NCI-H2196 (cell line): ENCODE measurements around the gene PRKCA.

Experiments used
- DNase-seq: peaks from one replicate; lab custom pipeline; 2025; ENCODE audit not compliant: unreplicated experiment; lab: John Stamatoyannopoulos, UW

The PRKCA gene

GRCh38 chr17:66783656-66784381, 481.4 kb downstream of the PRKCA start:
- DNase-seq = no peak

GRCh38 chr17:66784621-66785364, 482.4 kb downstream of the PRKCA start:
- DNase-seq = peak; percentile 30

- no peak for DNase-seq
Observed at GRCh38 chr17:66786107-66786506, 483.7 kb downstream of the PRKCA start.

- no peak for DNase-seq
Observed at GRCh38 chr17:66787914-66788313, 485.5 kb downstream of the PRKCA start.

GRCh38 chr17:66789093-66789492, 486.7 kb downstream of the PRKCA start:
- DNase-seq = no peak

- no peak for DNase-seq
Observed at GRCh38 chr17:66789961-66790437, 487.6 kb downstream of the PRKCA start.

GRCh38 chr17:66790501-66791061, 488.2 kb downstream of the PRKCA start:
- DNase-seq = no peak

- no peak for DNase-seq
Observed at GRCh38 chr17:66791347-66791746, 488.9 kb downstream of the PRKCA start.

- no peak for DNase-seq
Observed at GRCh38 chr17:66793814-66794213, 491.4 kb downstream of the PRKCA start.

GRCh38 chr17:66795486-66795885, 493.1 kb downstream of the PRKCA start:
- no peak for DNase-seq

- no peak for DNase-seq
Observed at GRCh38 chr17:66799849-66800537, 497.6 kb downstream of the PRKCA start.

GRCh38 chr17:66803474-66803951, 501.1 kb downstream of the PRKCA start:
- no peak for DNase-seq

GRCh38 chr17:66805567-66805966, 503.2 kb downstream of the PRKCA start:
- DNase-seq = no peak

GRCh38 chr17:66807182-66807581, 504.8 kb downstream of the PRKCA start:
- peak; percentile 49 for DNase-seq

GRCh38 chr17:66809408-66809807, 507.0 kb downstream of the PRKCA start:
- no peak for DNase-seq

GRCh38 chr17:66810951-66811682, 508.7 kb downstream of the PRKCA start:
- DNase-seq = no peak

GRCh38 chr17:66811683-66812054, 509.3 kb downstream of the PRKCA start:
- no peak for DNase-seq

- DNase-seq = no peak
Observed at GRCh38 chr17:66812571-66812970, 510.2 kb downstream of the PRKCA start.

GRCh38 chr17:66813296-66813695, 510.9 kb downstream of the PRKCA start:
- DNase-seq = no peak

- DNase-seq = no peak
Observed at GRCh38 chr17:66814026-66814425, 511.6 kb downstream of the PRKCA start.

- DNase-seq = no peak
Observed at GRCh38 chr17:66814570-66814969, 512.2 kb downstream of the PRKCA start.
